Activated T-helper 9 cell treated with anti-CD3 and anti-CD28 coated beads, Interleukin-2, amount 50 U/mL, for 16 hours (primary cell): ENCODE data around the gene FOXP1.

Experiments
- DNase-seq: peaks from one replicate; pipeline ENCODE4 v3.0.0-alpha.2; 2020; ENCODE audit warnings: low read depth

Gene FOXP1

DNA sequence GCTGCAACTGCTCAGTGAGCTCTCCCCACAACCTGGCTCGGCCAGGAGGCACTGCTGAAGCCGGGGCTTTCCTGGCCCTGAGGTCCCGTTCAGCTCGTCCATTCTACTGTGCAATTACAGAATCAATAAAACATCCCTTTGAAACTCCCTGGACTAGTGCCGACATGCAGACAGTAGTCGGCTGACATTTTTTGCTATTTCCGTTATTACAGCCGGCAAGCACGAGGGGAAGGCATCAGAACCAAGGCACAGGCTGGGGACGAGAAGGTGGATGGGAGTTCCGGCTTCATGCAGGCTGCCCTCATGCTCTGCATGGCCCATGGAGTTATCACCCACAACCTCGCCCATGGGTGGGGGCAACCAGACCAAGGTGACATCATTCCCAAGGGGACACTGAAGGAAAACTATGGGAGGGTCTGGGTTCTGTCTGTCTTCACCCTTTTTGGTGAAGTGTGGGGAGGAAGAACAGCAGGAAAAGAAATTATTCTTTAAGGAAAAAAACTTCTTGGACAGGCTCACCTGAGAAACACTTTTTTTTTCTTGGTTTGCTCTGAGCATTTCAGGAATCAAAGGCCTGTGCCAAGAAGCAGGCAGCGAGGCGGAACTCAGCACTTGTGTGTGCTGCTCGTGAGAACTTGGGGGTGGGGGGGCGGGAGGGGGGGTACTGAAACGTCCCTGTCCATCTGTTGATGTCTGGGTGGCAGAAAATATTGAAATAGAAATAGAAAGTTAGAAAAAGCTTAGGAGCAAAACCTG lies 154.5 kb downstream of the FOXP1 start:
- no peak for DNase-seq

DNA sequence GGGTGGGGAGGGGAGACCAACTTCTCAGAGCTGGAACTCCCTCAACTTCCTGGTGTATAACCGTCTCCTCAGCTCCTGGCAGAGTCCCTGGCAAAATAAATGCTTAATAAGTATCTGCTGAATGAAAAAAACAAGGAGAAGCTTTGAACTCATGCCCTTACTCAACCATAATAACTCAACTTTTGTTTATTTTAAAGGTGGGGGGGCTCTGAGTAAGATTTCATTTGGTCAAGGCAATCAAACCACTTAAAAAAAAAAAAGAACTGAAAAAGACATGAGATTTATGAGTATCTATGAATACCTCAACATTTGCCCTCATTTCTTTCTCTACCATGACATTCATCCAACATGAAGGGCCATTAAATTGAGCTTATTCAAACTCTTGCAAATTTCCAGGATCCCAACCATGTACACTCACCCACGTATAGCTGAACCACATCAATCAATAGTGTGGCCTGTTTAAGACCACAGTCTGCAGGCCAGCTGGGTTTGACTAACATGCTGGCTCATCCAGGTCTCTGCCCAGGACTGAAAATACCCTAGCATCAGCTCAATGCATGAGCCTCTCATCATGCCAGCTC lies 157.9 kb downstream of the FOXP1 start:
- DNase-seq: no peak

DNA sequence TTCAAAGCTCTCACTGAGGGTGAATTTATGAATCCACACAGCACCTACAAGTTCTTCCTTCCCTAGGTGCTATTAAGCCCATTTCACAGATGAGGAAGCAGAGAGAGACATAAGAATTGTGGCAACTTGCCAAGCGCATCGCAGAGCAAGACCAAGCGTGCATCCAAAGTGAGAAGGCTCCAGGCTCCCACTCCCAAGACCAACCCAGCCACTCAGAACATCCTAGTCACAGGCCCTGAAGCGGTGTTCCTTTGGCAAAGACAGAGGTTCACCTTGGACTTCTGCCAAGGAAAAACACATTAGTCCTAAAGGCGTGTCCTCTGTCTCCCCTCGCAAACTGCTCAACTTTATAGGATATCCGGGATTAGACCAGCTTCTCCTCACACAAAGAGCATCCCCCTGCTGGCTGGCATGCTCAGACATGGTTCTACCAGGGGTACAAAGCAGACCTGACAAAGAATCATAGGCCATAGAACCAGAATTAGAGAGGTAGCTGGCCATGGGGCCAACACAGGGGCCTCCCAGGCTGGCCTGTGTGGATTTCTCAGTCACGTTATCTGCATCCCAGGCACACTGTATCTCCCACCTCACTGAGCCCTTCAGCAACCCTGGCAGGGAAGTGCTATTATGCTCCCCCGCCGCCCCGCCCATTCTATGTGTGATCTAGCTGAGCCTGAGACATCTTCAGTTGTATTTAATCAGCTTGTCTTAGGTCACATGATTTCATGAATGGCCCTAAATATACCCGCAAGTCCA lies 160.2 kb downstream of the FOXP1 start:
- no peak for DNase-seq

DNA sequence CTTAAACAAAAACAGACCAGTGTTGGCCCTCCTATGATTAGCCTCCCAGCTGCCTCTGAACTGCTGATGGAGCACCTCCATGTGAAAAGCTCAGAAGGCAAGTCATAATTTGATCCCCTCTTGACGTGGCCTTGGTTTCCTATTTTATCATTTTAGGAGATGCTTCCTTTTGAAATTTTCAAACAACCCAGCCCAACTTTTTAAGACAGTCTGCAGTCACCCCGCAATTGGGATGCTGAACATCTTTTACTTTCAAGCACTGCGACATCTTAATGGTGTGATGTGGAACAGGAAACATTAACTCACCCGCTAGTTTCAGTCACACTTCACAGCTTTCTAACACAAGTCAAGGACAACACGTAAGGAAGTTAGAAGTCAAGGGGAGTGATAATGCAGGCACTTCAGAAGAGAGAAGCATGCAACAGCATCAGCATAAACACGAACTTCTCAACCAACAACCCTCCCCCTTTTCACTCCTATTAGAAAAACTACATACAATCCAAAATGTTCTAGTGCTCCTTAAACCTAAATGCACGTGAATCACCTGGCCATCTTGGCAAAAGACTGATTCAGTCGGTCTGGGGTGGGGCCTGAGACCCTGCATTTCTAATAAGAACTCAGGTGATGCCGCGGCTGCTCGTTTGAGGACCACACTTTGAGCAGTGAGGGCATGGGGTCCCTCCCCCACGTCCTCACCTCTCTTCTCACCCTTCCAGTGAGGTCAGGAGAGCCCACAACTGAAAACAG lies 161.5 kb downstream of the FOXP1 start:
- DNase-seq: no peak

DNA sequence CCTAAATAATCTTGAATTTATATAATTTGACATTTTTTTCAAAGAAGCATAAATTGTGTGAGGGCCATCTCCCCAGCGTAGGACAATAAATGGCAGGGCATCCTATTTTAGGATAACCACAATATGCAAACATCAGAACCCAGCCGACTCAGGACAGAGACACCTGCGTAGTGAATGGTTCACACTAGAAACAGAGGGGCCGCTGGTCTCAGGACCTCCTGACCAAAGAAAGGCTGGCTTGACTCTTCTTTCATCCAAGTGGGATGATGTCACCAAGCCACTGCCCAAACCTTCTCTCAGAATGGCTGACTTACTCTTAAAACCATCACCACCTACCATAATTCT lies 162.1 kb downstream of the FOXP1 start:
- no peak for DNase-seq

DNA sequence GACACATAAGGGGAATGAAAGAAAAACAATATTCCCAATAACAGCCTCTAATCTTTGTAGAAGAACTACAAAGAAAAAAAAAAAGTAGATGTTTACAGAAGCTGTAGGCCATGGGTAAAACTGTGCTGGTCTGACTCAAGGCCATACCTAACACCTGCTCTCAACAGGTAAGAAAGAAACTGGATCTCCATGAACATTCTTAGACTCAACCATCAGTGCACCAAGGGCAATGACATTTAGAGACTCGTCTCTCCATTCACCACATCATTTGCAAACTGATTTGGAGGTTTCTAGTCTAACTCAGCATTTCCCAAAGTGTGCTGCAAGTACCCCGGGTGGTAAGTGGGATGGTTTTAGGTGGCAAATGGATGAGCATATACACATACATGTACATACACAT lies 164.2 kb downstream of the FOXP1 start:
- no peak for DNase-seq

DNA sequence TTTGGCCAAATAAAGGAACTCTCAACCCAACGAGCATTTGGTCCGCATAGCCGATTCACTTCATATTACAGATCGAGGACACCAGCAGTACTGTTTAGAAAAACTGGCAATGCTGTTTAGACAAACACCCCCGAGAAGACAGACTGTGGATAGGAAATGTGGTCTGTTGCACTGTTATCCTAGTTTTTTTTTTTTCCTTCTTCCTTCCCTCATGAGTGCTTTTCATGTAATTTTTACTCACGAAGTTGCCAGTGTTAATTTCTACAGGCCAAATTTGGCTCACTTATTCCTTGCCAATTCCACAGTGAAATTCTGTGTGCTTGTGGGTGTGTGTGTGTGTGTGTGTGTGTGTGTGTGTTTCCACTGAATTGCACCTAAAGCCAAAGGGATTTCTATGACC lies 165.7 kb downstream of the FOXP1 start:
- DNase-seq: no peak

DNA sequence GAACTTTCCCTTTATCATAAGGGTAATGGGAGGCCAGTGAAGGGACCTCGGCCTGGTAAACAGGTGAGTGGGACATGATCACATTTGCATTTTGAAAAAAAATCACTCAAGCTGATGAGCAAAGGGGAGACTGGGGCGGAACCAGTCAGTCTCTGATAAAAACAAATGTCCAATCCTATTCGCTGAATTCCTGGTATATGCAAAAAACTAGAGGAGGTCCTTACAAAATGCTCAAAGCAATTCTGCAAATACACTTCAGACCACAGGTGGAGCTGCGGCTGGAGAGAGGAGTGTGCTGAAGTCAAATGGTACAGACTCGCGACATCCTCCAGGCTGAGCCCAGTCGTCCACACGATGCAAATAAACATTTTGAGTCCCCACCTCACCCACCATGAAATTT lies 166.7 kb downstream of the FOXP1 start:
- DNase-seq: no peak

DNA sequence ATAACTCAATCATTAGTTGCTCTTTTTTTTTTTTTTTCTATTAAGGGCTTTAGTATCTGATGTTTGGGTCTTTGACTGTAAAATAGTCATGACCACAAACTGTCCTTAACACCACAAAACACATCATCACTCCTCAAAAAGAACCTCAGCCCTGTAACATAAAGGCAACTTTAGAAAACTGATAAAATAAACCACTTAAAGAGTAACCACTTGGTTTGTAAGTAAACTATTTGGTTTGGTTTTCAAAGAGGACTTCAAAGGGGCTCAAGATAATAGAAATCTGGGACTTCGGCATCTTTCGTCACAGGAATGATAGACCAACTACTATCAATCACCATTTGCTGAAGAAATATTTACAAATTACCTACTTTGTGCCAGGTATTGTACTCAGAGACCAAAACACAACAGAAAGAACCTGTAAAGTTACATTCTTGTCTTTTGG lies 167.8 kb downstream of the FOXP1 start:
- no peak for DNase-seq

DNA sequence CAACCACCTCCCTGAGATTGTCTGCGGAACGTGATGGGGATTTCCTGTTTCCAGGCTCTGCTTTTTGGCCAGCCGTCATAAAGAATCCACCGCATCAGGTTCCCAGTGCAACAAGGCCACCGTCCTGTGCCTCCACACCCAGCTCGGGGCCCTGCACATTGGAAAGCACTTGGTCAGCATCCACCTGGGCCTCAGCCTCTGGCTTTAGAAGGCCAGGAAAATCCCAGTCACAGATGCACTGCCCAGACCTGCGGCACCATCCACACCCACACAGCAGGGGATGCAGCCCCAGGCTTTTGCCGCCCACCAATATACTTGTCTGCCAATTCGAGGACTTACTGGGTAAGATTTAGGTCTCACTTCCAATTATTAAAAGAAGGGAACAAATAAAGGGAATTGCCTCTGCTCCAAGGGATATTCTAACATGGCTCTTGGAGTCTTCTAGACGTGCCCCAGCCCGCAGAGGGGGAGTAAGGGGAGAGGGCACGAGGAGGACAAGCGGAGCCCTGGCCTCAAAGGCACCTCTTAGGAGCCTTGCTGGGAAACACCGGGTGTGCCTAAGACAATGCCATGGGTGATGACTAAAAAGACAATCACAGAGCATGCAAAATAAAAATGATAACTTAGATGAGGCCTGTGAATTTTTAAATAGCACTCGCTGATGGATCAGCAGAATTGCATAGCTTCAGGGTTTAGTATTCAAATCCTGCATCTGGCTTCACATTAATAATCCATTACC lies 169.2 kb downstream of the FOXP1 start:
- no peak for DNase-seq

DNA sequence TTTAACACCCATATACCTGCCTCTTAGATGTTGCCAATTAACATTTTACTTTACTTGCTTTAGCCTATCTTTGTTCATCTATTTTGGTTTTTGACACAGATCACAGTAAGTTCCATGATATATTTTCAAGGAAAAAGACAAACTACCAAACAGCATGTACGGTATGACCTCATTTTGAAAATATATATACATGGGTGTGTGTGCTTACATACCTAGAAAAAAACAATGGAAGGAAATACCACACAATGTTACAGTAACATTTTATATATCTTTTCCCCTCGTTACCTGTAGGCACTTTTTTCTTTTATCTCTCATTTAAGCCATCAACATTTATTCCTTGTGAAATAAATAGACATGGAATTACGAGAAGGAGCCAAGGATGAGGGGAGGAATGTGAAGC lies 170.0 kb downstream of the FOXP1 start:
- no peak for DNase-seq

DNA sequence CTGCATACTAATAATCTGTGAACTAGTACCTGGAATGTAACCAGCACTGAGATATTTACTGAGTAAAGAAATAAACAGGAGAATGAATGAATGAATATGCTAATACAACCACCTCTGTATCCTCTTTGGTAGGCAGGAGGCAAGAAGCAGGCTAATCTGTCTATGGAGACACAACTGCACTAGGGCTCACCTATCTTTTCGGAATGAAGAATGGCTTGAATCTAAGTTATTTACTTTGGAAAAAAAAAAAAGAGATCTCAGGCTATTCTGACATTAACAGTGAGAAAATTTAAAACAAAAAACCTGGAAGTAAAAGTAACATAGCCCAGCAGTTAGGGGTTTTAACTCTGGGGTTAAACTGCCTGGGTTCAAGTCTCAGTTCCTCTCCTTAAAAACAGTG lies 174.2 kb downstream of the FOXP1 start:
- DNase-seq: no peak

DNA sequence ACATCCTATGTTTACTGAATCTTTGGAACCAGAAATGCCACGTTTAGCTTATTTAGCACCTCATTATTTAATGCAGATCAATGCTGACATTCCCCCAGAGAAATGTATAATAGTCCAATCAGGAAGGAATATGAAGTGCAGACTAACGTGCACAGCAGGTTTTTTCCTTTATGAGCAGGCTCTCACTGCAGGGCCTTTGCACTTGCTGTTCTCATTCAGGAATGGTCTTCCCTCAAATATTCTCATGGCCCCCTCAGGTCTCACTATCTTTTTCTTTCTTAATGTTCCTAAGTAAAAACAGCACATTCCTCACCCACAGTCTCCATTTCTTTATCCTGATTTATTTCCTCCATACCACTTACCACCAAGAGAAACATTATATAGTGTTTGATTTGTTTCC lies 174.6 kb downstream of the FOXP1 start:
- no peak for DNase-seq

DNA sequence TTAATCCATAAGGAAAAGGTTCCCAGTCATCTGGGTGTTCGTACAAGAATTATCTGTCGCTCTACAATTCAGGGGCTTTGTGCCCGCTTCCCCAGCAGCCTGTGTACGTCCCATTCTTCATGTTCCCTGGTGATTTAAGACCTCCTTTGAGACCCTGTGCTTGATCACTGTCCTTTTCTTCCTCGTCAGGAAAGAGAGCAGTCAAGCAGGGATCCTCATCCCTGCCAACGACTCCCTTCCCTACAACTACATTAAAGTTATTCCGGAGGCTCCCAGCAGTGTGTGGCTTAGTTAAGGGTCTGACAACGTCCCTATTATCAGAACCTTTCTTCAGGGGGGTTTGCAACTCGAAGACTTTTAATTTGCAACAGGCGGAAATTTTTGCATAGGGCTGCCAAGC lies 175.7 kb downstream of the FOXP1 start:
- no peak for DNase-seq

DNA sequence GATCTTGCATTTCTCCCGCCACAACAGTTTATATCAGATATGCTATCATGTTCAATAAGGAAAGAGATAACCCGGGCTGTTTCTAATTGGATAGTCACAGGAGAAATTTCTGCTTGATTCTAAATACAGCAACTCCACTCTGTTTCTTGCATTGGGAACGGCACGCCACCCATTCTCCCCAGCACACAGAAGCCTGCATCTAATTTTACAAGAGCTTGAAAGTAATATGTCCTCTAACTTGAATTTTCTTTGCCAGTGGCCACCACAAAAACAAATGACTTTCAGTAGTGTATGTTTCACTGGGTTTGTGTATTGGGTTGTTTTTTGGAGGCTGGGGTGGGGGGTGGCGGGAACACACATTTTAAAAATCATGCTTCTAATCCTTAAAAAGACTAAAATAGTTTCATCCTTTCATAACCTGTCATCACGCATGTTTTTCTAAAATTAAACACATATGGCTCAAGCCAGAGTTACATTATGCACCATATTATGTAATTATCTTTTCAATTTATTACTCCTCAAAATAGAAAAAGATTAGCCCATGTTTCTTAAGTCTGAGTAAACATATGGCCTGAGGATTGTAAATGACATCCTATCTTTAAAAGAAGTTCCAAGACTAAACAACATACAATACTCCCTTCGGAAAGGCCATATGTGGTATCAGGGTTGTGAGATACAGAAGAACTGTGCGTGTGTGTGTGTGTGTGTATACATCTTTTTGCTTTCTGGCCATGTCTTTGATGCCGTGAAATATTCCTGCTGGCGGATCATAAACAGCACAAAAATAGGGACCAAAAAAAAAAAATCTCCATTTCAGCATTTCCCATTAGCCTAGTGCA lies 176.3 kb downstream of the FOXP1 start:
- DNase-seq: no peak

DNA sequence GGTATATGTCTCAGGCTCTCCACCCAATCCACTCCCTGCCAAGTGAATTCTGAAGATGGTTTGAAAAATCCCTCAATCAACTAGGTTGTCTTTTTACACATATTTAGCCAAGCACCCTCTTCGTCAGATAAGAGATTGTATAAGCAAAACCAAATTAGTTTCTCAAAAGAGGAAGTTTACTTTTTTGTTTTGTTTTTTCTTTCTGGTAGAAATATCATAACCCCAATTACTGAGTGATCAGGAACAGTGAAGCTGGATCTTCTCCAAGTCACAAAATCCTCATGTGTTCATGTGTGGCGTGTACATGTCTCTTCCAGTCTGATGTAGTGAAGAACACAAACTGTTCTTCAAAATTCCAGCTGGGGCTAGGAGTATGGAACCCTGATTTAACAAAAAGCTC lies 180.6 kb downstream of the FOXP1 start:
- DNase-seq: no peak

DNA sequence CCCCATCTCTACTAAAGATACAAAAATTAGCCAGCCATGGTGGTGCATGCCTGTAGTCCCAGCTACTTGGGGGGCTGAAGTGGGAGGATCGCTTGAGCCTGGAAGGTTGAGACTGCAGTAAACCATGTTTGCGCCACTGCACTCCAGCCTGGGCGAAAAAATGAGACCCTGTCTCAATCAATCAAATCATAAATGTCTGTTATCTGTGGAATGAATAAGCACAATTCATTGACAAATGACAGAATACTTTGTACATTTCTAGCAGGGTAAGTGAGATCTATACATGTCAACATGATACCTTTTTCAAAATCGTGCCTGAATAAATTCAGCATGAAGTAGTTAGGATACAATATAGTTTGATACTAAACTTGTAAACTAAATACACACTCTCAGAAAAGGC lies 181.2 kb downstream of the FOXP1 start:
- DNase-seq: no peak

DNA sequence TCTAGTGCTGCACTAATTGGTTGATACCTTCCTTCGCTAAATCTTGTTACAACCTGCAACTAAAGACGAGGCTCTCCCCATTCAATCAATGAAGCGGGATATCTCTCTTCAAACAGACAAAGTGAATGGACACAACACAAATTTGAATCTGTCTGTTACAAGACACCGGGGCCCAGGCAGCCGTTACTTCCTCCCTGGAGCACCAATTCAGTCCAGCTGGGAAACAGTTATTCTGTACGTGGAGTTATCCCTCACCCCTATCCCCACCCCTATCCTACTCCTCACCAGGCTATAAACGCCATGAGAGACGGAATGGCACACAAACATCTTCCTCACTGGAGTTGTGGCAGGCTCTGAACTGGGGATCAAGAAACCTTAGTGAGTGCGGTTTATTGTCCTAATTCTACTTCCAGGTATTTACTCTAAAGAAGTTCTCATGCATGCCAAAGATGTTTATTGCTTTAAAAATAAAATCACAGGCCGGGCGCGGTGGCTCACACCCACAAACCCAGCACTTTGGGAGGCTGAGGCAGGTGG lies 181.8 kb downstream of the FOXP1 start:
- DNase-seq: no peak

DNA sequence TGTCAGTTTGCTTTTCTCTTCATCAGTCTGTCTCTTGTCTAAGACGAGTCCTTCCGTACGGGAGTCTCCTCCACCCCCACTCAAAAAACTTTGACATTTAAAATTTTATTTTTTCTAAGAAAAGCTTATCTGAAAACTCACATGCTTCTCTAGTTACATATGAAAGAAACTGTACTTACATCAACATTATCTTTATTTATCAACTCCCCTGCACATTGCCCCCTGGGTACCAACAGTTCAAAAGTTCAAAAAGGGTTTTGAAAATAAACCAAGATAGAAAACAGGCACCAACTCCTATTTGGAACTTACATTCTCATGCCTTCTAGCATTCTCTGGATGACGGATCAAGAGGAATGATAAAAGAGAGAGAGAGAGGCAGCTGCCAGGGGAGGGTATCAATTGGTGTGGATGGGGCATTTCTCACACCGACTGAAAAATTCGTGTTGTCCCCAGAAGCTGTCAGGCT lies 182.5 kb downstream of the FOXP1 start:
- DNase-seq: no peak

DNA sequence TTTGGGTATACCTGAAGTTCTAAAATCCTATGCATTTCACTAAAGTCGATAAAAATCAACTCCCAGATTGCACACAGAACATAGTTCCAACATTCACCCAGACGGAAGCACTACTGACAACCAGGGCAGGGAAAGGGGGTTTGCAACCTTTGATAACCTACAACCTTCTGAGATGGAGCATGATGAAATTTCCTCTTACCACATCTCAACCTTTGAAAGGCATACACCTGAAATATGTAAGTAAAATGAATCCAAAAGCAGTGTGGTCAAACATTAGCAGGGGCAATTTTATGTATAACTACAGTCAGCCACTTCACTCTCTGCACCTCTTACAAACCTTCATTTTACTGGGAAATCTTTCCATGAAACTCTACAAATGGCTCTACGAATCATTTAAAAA lies 184.1 kb downstream of the FOXP1 start:
- DNase-seq: no peak
